ENCODE data around the gene TNFRSF19.
"Not testable (repeated sequence)": the region's sequence is repeated elsewhere in the genome, so short reads cannot be mapped to it uniquely, and the experiment has no call there.

TNFRSF19 gene

DNA sequence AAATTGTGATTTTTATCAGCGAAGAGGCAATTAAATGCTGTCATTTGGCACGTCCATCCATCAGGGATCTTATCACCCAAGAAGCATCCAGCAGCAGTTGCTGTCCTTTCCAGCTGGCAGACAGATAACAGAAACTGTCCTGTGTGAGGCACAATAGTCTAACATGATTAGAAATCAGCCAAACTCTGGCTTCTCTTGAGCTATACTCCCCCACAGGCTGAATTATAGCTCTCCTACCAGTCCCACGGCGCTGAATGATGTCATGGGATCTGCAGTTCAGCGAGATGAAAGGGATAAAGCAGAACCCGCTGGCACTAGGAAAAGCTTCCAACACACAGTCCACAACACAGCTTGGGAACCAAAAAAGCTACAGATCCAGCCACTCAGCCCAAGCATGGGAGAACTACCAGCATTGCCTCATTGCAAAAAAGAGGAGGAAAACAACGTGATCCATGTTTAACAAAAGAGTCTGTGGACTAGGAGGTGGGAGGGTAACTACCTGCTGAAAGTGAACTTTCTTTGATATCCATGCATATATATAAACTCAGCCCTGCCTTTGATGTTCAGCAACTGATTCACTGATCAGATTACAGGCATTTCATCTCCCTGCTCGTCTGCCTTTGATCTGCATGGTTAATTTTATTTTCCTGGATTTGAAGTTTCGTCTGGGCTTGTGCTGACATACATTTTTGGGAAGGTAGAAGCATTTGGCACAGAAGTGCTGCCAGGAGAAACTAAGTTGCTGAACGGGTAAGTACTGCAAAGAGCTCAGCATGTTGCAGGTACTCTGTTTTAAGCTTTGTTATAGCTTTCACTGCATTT is at the start of gene TNFRSF19:
Gene TNFRSF19, plus strand, starts transcription at position 314 of the 822 bp plus-strand sequence. CDS start 19,772 bp downstream, outside the sequence.
- no peak for DNase-seq

GRCh38 chr13:23529926-23530325 is 40.3 kb upstream of the TNFRSF19 start:
- DNase-seq, result not testable (repeated sequence)

- DNase-seq, result no peak
Measured at GRCh38 chr13:23531446-23531845, 38.8 kb upstream of the TNFRSF19 start.

DNA sequence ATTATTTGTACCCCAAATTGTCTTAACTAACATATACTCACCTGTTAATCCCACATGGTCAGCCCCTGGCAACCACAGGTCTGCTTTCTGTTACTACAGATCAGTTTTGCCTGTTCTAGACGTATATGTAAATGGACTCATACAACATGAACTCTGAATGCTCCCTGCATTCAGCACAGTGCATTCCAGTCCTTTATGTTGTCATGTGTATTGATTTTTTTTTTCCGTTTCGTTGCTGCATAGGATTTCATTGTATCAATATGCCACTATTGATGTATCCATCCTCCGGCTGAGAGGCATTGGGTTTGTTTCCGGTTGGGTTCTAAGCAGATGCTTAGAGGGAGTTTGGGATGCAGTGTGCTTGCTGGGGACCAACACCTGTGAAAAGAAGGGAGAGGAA is 36.1 kb upstream of the TNFRSF19 start:
- DNase-seq, result no peak

DNA sequence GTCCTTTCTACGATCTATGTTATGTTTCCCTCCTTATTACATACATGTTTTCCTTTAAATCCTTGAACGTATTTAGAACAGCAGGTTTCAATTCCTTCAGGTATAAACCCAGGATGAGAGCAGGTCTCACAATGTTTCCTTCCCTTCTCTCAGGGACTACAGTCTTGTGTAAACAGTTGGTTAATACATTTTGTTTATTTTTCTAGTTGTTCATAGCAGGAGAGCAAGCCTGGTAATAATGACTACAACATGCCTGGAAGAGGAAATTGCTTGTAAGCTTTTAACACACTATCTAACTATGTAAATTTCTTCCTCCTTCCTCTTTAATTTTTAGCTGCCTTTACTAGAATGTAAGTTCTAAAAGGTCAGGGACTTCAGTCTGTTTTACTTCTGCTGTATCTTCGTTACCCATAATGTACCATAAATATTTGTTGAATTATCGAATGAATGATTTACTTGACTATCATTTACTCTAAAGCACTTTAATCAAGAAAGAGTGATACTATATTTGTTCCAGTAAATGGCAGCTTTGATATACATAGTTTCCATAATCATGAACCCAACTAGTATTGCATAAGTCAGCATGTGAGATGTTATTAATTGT is 28.9 kb upstream of the TNFRSF19 start:
- DNase-seq, result no peak

- no peak for DNase-seq
Measured at GRCh38 chr13:23544668-23545067, 25.5 kb upstream of the TNFRSF19 start.

DNA sequence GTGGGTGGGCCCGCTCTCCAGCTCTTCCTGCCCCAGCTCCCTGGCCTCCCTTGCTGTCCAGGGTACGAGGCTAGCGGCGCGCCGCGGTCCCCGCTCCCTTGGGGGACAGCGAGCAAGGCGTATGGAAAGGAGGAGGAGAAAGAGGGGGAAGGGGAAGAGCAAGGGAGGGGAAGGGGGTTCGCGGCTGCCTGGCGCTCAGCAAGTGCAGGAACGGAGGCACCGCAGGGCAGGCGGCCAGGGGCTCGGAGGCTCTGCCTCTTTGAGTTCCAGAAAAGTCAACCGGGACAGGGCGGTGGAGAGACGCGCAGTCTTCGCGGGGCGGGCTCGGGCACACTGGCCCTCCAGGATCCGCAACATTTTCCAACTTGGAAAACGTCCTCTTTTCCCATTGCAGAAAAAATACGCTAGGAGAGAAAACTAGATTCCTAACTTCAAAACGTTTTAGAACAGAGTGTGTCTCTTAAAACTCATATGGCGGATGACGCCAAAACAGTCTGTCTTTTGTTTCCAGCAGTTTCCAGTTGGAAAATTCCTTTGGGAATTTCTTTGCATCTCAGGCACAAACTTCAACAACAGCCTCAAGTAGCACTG is 23.1 kb upstream of the TNFRSF19 start:
- DNase-seq, result no peak

- DNase-seq, result no peak
Measured at GRCh38 chr13:23549724-23550123, 20.5 kb upstream of the TNFRSF19 start.

GRCh38 chr13:23550163-23550562 is 20.0 kb upstream of the TNFRSF19 start:
- no peak for DNase-seq

DNA sequence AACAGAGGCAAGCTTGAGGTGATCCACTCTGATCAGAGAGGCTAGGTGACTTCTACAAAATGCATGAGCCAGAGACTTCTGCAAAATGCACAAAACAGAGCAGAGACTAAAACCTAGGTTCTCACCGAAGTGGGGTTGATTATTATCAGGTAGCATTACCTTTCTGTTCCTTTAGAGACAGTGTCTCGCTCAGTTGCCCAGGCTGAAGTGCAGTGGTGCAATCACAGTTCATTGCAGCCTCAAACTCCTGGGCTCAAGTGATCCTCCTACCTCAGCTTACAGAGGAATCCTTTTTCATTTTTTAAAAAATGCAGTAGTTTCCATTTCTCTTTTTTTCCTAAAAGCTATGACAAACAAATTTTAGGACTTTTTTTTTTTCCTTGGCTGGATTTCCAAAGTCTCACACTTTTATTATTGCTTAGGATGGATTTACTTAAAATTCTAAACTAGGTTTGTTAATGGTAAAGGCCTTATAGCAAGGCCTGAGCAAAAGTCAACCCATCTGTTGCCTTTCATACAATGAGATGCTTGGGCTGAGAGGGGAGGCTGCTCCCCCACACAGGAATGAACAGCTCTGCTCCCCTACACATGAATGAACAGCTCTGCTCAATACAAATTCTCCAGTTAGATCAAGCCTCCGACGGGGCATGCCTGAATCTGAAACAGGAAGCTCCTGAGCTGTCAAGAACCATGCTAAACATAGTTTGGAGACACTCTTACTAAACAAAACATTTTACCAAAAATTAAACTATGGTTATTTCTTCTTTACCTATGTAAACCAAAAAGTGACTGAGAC is 18.8 kb upstream of the TNFRSF19 start:
- no peak for DNase-seq

DNA sequence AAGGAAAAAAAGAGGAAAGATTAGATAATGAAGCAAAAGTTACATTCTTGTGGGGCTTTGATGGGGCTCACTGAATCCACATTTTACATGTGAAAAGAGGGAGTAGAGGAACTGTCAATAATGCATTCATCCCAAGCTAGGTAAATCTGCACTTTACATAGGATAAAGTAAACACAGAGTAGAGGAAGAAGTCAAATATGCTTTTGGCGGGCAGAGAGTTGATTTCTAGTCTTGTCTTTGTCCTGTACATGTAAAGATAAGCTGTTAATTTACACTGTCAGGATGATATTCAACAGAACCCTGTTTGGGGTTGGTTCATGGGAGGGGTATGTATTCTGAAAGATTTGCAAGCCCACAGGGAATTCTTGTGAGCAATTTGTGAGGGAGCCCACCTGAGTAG is 18.0 kb upstream of the TNFRSF19 start:
- no peak for DNase-seq

DNA sequence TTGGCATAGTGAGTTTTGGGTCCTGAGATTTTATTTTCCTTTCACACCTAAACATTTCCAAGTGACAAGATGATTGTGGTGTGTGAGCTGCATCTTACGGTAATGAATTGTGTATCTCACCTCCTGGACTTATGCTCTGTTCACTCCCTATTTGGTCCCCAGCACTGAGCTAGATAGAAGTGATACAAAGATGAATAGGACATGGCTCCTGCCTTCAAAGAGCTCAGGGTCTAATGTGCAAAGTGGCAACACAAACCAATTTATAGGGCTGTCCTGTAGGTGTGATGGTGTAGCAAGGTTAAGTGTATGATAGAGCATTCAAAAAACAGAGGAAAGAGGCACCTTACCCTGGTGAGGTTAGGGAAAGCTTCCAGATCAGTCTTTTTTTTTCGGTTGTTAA is 17.6 kb upstream of the TNFRSF19 start:
- DNase-seq, result no peak

DNA sequence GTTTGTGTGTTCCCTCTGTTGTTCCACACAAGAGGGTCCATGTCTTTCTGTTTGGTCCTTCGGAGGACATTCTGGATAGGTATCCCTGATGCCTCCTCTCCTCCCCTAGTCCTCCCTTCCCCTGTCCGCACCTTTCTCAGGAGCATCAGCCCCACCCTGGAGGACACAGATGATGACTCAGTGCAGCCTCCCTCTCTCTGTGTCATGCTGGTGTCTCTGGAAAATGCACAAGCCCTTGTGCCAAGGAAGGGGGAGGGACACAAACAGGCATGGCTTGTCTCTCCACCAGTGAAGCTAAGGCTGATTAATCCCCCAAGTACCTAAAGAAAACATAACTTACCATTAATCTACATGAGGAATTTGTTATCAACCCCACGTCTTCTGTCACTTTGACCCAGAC is 16.2 kb upstream of the TNFRSF19 start:
- DNase-seq, result no peak

- DNase-seq, result no peak
Measured at GRCh38 chr13:23557043-23557442, 13.2 kb upstream of the TNFRSF19 start.

- DNase-seq, result no peak
Measured at GRCh38 chr13:23557733-23558132, 12.5 kb upstream of the TNFRSF19 start.

DNA sequence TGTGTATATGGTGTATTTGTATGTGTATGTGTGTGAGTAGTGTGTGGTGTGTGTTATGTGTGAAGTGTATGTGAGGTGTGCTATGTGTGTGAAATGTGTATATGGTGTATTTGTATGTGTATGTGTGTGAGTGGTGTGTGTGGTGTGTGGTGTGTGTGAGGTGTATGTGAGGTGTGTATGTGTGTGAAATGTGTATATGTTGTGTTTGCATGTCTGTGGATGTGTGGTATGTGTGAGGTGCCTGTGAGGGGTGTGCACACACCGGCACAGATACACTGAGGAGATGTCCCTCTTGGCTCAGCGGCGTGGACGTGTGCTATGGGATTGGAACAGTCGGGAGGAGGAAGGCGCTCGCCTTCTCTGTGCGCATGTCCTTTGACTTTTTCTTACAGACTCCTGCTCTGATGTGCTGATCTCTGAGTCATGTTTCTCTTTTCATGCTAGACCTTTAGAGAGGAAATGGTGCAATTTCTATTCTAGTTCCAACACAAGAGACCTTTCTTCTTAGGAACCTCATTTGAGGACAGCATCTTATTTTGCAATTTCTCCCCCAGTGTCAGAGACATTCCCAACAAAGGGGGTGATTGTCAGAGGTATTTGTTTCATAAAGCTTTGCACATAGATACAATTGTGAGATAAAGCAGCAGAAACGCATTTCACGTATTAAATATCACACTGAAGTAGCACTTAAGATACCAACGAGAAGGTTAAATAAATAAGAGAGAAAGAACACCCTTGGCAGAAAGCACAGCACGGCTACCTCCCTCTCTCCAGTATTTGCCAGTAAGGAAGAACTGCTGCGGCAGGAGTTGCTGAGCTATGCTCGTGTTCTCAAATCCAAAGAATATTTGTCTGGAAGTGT is 11.3 kb upstream of the TNFRSF19 start:
- peak; percentile 11 for DNase-seq

DNA sequence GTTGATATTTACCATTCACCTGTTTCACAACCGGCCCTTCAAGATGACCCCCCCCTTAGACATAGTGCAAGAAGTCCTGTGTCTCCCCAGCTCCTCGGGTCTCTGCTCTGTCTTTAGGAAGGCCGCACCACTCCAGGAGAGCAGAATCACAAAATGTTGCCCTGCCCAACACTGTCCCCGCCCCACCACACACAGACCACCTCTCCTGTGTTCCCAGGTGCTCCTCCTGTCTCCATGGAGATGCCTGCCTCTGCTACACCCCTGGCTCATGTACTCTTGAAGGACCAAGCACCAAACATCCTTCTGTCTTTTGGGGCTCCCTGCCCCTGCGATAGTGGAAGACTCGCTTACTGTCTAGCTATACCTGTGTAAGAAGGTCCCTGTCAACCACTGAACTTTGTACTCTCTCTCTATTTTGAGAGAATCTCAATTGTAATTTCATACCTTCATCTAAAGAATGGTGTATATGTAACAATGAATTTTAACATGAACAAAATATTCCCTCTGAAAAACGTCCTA is 9.6 kb upstream of the TNFRSF19 start:
- no peak for DNase-seq

- no peak for DNase-seq
Measured at GRCh38 chr13:23561261-23561660, 9.0 kb upstream of the TNFRSF19 start.

DNA sequence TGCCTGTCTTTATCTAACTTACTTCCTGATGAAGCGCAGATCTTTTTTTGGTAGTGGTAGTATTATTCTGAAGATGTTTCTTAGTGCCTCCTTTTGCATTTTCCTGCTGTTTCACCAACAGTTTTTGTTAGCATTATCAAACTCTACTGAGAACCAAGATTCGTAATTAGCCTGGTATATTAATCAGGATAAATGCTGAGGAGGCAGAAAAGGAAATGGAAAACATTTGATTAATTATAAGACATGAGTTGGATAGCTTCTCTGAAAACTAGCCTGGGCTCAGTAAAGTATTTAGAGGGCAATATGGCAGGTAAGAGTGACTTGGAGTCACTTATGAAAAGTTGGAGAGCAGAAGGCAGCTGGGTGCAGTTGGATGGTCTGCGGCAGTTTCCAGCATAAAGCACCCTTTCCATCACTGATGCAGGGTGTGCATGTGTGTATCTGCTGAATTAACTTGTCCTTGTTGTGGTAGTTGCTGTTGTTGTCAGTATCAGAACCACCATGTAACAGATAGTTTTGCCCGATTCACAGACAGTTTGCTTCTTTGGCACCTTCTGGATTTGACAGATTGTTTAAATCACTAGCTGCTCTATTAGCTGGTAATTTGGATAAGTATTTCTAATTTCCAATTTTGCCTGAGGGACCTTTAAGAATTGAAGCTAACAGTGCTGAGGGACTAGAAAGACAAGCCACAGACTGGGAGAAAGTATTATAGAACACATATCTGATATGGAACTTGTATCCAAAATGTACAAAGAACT is 6.9 kb upstream of the TNFRSF19 start:
- DNase-seq, result no peak

DNA sequence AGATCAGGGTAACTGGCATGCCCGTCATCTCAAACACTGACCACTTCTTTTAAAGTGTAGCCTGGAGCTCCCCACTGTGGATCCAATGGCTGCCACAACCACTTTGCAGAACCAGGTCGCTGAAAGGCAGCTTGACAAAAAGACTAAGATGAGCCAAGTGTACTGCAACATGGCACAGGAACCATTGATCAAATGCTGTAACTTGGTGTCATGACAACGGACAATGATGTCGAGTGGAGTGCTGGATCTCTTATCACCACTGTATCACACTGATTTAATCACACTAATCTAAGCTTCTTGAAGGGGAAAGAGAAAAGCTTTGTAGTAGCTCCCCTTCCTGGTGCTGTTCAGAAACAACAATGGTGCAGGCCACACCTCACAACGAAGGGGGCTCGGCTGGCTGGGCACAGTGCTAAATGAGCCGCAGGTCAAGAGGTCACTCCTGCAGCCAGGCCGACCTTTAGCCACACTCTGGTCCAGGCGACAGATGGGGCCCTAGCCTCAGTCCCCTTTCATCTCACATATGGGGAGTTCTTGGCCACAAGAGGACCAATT is 2.2 kb upstream of the TNFRSF19 start:
- DNase-seq, result no peak

DNA sequence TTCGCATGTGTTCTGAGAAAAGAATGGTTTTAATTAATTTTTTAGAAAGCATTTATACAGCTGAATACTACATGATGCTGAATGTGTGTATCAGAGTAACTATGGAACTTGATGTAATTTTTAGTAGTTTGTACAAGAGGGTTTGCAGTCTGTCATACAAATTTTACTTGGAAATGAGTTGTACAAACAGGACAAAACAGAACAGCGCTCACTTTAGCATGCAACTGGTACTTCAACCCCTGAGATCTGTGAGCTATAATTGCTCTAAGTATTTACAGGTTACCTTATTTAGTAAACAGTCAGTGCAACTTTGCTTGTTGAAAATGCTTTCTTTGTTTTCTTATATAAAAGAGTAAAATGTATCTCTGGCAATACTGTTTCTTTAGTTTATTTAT is 706 bp downstream of the TNFRSF19 start:
- no peak for DNase-seq

All from stimulated activated CD4-positive, alpha-beta T cell treated with anti-CD3 and anti-CD28 coated beads, Interleukin-1b, Interleukin-23, amount 100 ng/mL, for 48 hours (primary cell).